Fibroblast of lung (primary cell): ENCODE data around the gene SLC1A7.

Experiments
- EZH2 ChIP-seq: IDR thresholded peaks from 2 replicates; pipeline ENCODE4 v1.5.1; 2012; ENCODE audit warnings: low read length, control low read depth, mild to moderate bottlenecking; ENCODE audit errors: missing control alignments
- TF ChIP-seq, protein P1 (sequence below), 2 donors: IDR thresholded peaks in 1 of 2; conservative IDR thresholded peaks in 1 of 2; 1 replicate in 1 of 2; 2 replicates in 1 of 2; pipeline ENCODE4 v1.5.1; 2011 to 2012; ENCODE audit warnings: low read length in 2 of 2, control low read depth in 1 of 2, inconsistent platforms in 1 of 2, low read depth in 1 of 2, mild to moderate bottlenecking in 1 of 2

DNA sequence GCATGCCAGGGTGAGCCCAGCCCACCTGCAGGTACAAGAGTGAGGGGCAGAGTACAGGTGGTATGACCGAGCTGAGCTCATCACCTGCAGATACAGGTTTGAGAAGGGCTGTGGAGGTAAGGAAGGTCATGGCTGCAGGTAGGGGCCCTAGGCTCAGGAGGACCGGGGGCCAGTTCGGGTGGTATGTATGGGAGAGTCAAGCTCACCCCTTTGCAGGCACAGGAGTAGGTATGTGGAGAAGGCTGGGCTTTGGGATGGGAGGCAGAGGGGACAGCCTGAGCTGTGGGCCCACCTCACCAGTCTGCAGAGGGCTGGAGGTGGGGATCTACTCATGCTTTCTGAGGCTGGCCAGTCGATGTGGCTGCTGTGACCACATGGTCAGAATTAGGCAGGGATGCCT is 63.2 kb downstream of the SLC1A7 start:
- TF ChIP-seq, protein P1, sequence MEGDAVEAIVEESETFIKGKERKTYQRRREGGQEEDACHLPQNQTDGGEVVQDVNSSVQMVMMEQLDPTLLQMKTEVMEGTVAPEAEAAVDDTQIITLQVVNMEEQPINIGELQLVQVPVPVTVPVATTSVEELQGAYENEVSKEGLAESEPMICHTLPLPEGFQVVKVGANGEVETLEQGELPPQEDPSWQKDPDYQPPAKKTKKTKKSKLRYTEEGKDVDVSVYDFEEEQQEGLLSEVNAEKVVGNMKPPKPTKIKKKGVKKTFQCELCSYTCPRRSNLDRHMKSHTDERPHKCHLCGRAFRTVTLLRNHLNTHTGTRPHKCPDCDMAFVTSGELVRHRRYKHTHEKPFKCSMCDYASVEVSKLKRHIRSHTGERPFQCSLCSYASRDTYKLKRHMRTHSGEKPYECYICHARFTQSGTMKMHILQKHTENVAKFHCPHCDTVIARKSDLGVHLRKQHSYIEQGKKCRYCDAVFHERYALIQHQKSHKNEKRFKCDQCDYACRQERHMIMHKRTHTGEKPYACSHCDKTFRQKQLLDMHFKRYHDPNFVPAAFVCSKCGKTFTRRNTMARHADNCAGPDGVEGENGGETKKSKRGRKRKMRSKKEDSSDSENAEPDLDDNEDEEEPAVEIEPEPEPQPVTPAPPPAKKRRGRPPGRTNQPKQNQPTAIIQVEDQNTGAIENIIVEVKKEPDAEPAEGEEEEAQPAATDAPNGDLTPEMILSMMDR (conservative IDR thresholded peaks at IDR 0.05 in 1 of 2, IDR thresholded peaks at IDR 0.05 in 1 of 2; ENCODE audit: low read depth in 1 of 2, low read length in 2 of 2), result no peak
- no peak for TF ChIP-seq EZH2
